B cell (primary cell): ENCODE data around the gene TNIK. TPM values are rescaled to one million over a fixed set of nuclear protein-coding genes. Genes with fewer than 3 reads are reported as not detected.

ENCODE experiments used
- ATAC-seq: fragments of 200-7000 bp; cut with Tn5 transposase; one replicate; pipeline ENCODE4 v1.10.0; 2021; ENCODE audit warnings: low read depth, mild to moderate bottlenecking, moderate number of reproducible peaks, moderate library complexity
- CTCF ChIA-PET: fragments of 350-600 bp; sonication (Branson Sonifier 250); formaldehyde crosslinking; loops from one replicate; lab custom pipeline; 2021; ENCODE audit warnings: antibody characterized with exemption, inconsistent platforms; lab: Charles Lee
- POLR2A ChIA-PET: fragments of 350-600 bp; sonication (Branson Sonifier 250); formaldehyde crosslinking; loops from one replicate; lab custom pipeline; 2021; ENCODE audit warnings: antibody characterized with exemption; lab: Charles Lee
- DNase-seq: peaks from one replicate; pipeline ENCODE4 v3.0.0; 2013
- H2AFZ ChIP-seq: 2 replicates; pipeline ENCODE4 v1.6.1; 2012; ENCODE audit warnings: mild to moderate bottlenecking, low read depth, low read length; ENCODE audit not compliant: insufficient read depth, poor library complexity, severe bottlenecking
- H3K27ac ChIP-seq, 2 donors: 1 replicate in 1 of 2; 2 replicates in 1 of 2; pipeline ENCODE4 v1.5.1; 2012 to 2013; ENCODE audit warnings: low read length in 2 of 2, mild to moderate bottlenecking in 2 of 2, moderate library complexity in 1 of 2
- H3K27me3 ChIP-seq, 4 experiments: fragments of 200-600 bp in 1 of 4; sonication (generic) in 1 of 4; replicated peaks in 1 of 4; 1 replicate in 2 of 4; 2 replicates in 2 of 4; pipeline versions ENCODE4 v1.6.1 to v1.7.0; 2013 to 2016; ENCODE audit warnings: low read length in 3 of 4, mild to moderate bottlenecking in 2 of 4, mixed read lengths in 1 of 4, moderate library complexity in 1 of 4; ENCODE audit not compliant: insufficient read depth in 4 of 4, control insufficient read depth in 3 of 4; ENCODE audit errors: control extremely low read depth in 1 of 4
- H3K36me3 ChIP-seq, 2 experiments: replicated peaks in 1 of 2; 1 replicate in 1 of 2; 2 replicates in 1 of 2; pipeline versions ENCODE4 v1.6.1 to v1.7.1; 2013; ENCODE audit warnings: low read length in 1 of 2; ENCODE audit not compliant: insufficient read depth in 2 of 2, control insufficient read depth in 1 of 2; ENCODE audit errors: control extremely low read depth in 1 of 2, extremely low read depth in 1 of 2
- H3K4me1 ChIP-seq, 2 donors: fragments of 200-600 bp in 1 of 2; sonication (generic) in 1 of 2; 1 replicate in 1 of 2; 2 replicates in 1 of 2; pipeline versions ENCODE4 v1.5.1 to v1.6.1; 2013 to 2017; ENCODE audit warnings: low read length in 2 of 2; ENCODE audit not compliant: control insufficient read depth in 2 of 2, insufficient read depth in 2 of 2
- H3K4me2 ChIP-seq: replicated peaks from 2 replicates; pipeline ENCODE3; 2012; ENCODE audit warnings: mild to moderate bottlenecking, low read depth, low read length; ENCODE audit not compliant: poor library complexity, severe bottlenecking
- H3K4me3 ChIP-seq, 5 experiments: fragments of 200-600 bp in 1 of 5; sonication (generic) in 1 of 5; 1 replicate in 3 of 5; 2 replicates in 2 of 5; pipeline versions ENCODE4 v1.5.1 to v1.7.0; 2011 to 2016; ENCODE audit warnings: low read length in 4 of 5, mild to moderate bottlenecking in 4 of 5, low read depth in 2 of 5, control low read depth in 1 of 5, moderate library complexity in 1 of 5; ENCODE audit not compliant: insufficient read depth in 1 of 5; ENCODE audit errors: control extremely low read depth in 1 of 5, extremely low read depth in 1 of 5
- H3K79me2 ChIP-seq: fragments of 200-600 bp; sonication (generic); one replicate; pipeline ENCODE4 v1.6.0; 2016; ENCODE audit warnings: low read length; ENCODE audit not compliant: control insufficient read depth, insufficient read depth
- H3K9ac ChIP-seq: fragments of 200-600 bp; sonication (generic); 2 replicates; pipeline ENCODE4 v1.6.1; 2017; ENCODE audit warnings: mild to moderate bottlenecking, low read length, moderate library complexity
- H3K9me3 ChIP-seq, 3 donors: one replicate each; pipeline versions ENCODE4 v1.6.1 to v1.7.1; 2013; ENCODE audit warnings: low read length in 2 of 3; ENCODE audit not compliant: control insufficient read depth in 2 of 3, insufficient read depth in 1 of 3; ENCODE audit errors: control extremely low read depth in 1 of 3
- H4K20me1 ChIP-seq: 2 replicates; pipeline ENCODE4 v1.6.0; 2012; ENCODE audit warnings: mild to moderate bottlenecking, low read length; ENCODE audit not compliant: insufficient read depth, control insufficient read depth, poor library complexity, severe bottlenecking
- H3K27ac Mint-ChIP-seq: one replicate; pipeline ENCODE4 v1.8.0; 2021; ENCODE audit warnings: mixed read lengths
- H3K27me3 Mint-ChIP-seq: one replicate; pipeline ENCODE4 v1.8.0; 2021; ENCODE audit warnings: mixed read lengths
- H3K4me1 Mint-ChIP-seq: one replicate; pipeline ENCODE4 v1.8.0; 2021; ENCODE audit warnings: mixed read lengths
- H3K4me3 Mint-ChIP-seq: one replicate; pipeline ENCODE4 v1.8.0; 2021; ENCODE audit warnings: mixed read lengths
- H3K9me3 Mint-ChIP-seq: one replicate; pipeline ENCODE4 v1.8.0; 2022; ENCODE audit warnings: mixed read lengths; ENCODE audit not compliant: insufficient read depth
- EZH2 ChIP-seq: IDR thresholded peaks from 2 replicates; pipeline ENCODE4 v1.6.1; 2012; ENCODE audit warnings: borderline replicate concordance, low read depth, mild to moderate bottlenecking, moderate library complexity, low read length; ENCODE audit not compliant: insufficient read depth, poor library complexity, severe bottlenecking
- WGBS: methylation state at CpG from one replicate; pipeline ENCODE4 v1.1.5; 2013; ENCODE audit warnings: missing lambda C conversion rate; ENCODE audit not compliant: insufficient coverage; 5-methylcytosine and 5-hydroxymethylcytosine counted together
- intact Hi-C: fragments of 100-400 bp; cut with micrococcal nuclease; formaldehyde crosslinking; loops from one replicate; pipeline ENCODE4 v1.10.0; 2022
- polyA plus RNA-seq: library from polyadenylated mRNA; depleted of rRNA; stranded (reverse); fragments of >200 nt; gene quantifications from 2 replicates; pipeline ENCODE4 v1.2.3, GENCODE V29; 2012
- total RNA-seq, 2 donors: library from RNA; stranded (reverse); fragments of 120-200 nt in 1 of 2; gene quantifications; 1 replicate in 1 of 2; 2 replicates in 1 of 2; pipeline versions ENCODE4 v1.2.3 to v1.2.4, GENCODE V29; 2013 to 2022
- TF ChIP-seq, protein P1 (sequence below): fragments of 200-600 bp; IDR thresholded peaks from one replicate; pipeline ENCODE4 v1.8.0; 2022; ENCODE audit warnings: antibody characterized with exemption, mild to moderate bottlenecking

Gene TNIK
- total and polyA plus RNA-seq, 2 donors (not counting 1 experiment from before 2014, with no cell fraction given): 0.66 to 7.7 TPM

GRCh38 chr3:171044384-171044783 lies 415.8 kb downstream of the TNIK start:
- H3K27ac ChIP-seq: no peak overlapping the region
- H3K4me2 ChIP-seq: no peak overlapping the region
- no CpG with 5 or more reads among the region's 1 CpG for WGBS

GRCh38 chr3:171039674-171040073 lies 420.5 kb downstream of the TNIK start:
- Mint-ChIP-seq H3K9me3 (no peaks in the 10 kb centered on the region), H3K27me3 (peaks cover 33% of the 10 kb centered on the region), H3K27ac (no peak overlapping the region), H3K4me1 (no peaks in the 10 kb centered on the region), H3K4me3 (no peak overlapping the region)
- ATAC-seq (no peak), DNase-seq (no peak)
- ChIA-PET POLR2A (no interaction called here), CTCF (no interaction called here)
- H4K20me1 ChIP-seq: no peaks in the 10 kb centered on the region
- no peak overlapping the region for H3K4me3 ChIP-seq
- H2AFZ ChIP-seq: no peak overlapping the region
- H3K27ac ChIP-seq: no peak overlapping the region
- H3K9me3 ChIP-seq: no peaks in the 10 kb centered on the region
- intact Hi-C loops: no loop called here
- no CpG with 5 or more reads among the region's 1 CpG for WGBS
- no peak overlapping the region for H3K9ac ChIP-seq
- peaks cover 0 to 3% (median 0%) of the 10 kb centered on the region in 4 experiments for H3K27me3 ChIP-seq
- no peaks in the 10 kb centered on the region for H3K4me1 ChIP-seq
- H3K36me3 ChIP-seq: no peaks in the 10 kb centered on the region
- no peaks in the 10 kb centered on the region for H3K79me2 ChIP-seq
- TF ChIP-seq, protein P1, sequence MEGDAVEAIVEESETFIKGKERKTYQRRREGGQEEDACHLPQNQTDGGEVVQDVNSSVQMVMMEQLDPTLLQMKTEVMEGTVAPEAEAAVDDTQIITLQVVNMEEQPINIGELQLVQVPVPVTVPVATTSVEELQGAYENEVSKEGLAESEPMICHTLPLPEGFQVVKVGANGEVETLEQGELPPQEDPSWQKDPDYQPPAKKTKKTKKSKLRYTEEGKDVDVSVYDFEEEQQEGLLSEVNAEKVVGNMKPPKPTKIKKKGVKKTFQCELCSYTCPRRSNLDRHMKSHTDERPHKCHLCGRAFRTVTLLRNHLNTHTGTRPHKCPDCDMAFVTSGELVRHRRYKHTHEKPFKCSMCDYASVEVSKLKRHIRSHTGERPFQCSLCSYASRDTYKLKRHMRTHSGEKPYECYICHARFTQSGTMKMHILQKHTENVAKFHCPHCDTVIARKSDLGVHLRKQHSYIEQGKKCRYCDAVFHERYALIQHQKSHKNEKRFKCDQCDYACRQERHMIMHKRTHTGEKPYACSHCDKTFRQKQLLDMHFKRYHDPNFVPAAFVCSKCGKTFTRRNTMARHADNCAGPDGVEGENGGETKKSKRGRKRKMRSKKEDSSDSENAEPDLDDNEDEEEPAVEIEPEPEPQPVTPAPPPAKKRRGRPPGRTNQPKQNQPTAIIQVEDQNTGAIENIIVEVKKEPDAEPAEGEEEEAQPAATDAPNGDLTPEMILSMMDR: no peak
- H3K4me2 ChIP-seq: no peak overlapping the region

More at GRCh38 chr3:171044384-171044783, 415.8 kb downstream of the TNIK start:
- Histone ChIP-seq H3K4me3 (no peak overlapping the region), H4K20me1 (no peaks in the 10 kb centered on the region), H3K27me3 (peaks cover 0 to 3% (median 0%) of the 10 kb centered on the region in 4 experiments), H3K36me3 (no peaks in the 10 kb centered on the region), H3K4me1 (no peaks in the 10 kb centered on the region), H3K79me2 (no peaks in the 10 kb centered on the region), H2AFZ (no peak overlapping the region), H3K9me3 (no peaks in the 10 kb centered on the region), H3K9ac (no peak overlapping the region)
- no peak for DNase-seq
- H3K27me3 Mint-ChIP-seq: peaks cover 12% of the 10 kb centered on the region
- H3K4me1 Mint-ChIP-seq: no peaks in the 10 kb centered on the region
- intact Hi-C loops: no loop called here
- H3K27ac Mint-ChIP-seq: no peak overlapping the region
- no peak overlapping the region for H3K4me3 Mint-ChIP-seq
- POLR2A ChIA-PET: no interaction called here
- H3K9me3 Mint-ChIP-seq: no peaks in the 10 kb centered on the region
- ATAC-seq: no peak
- CTCF ChIA-PET: no interaction called here
- TF ChIP-seq EZH2: no peak
- TF ChIP-seq, protein P1: no peak
